Activated CD8-positive, alpha-beta T cell treated with anti-CD3 and anti-CD28 coated beads, Interleukin-2, amount 10 ng/mL, durations not matched to agents 7 days and 5 days (primary cell): Measurements from ENCODE around the gene TMC4. TPM values are rescaled to one million over a fixed set of nuclear protein-coding genes. Genes with fewer than 3 reads are reported as not detected.
A peak's percentile ranks its signal among the peaks of the same experiment; 100 is the strongest.
"Not testable (repeated sequence)": the region's sequence is repeated elsewhere in the genome, so short reads cannot be mapped to it uniquely, and the experiment has no call there.

Source experiments
- ATAC-seq: fragments of 150-1000 bp; cut with Tn5 transposase; one replicate; pipeline ENCODE4 v1.10.0; 2021; ENCODE audit warnings: moderate library complexity
- CTCF ChIA-PET: fragments of 350-600 bp; sonication (Branson Sonifier 250); formaldehyde crosslinking; loops from one replicate; lab custom pipeline; 2021; ENCODE audit warnings: antibody characterized with exemption; lab: Charles Lee
- POLR2A ChIA-PET: fragments of 350-600 bp; sonication (Branson Sonifier 250); formaldehyde crosslinking; loops from one replicate; lab custom pipeline; 2021; ENCODE audit warnings: antibody characterized with exemption; lab: Charles Lee
- DNase-seq: peaks from one replicate; pipeline ENCODE4 v3.0.0-alpha.2; 2020
- H3K27ac Mint-ChIP-seq: one replicate; pipeline ENCODE4 v1.8.0; 2021; ENCODE audit warnings: mild to moderate bottlenecking, mixed read lengths
- H3K27me3 Mint-ChIP-seq: one replicate; pipeline ENCODE4 v1.8.0; 2021; ENCODE audit warnings: low read depth, mixed read lengths
- H3K36me3 Mint-ChIP-seq: one replicate; pipeline ENCODE4 v1.8.0; 2021; ENCODE audit warnings: low read depth, mixed read lengths
- H3K4me1 Mint-ChIP-seq: one replicate; pipeline ENCODE4 v1.8.0; 2021; ENCODE audit warnings: low read depth, mixed read lengths
- H3K4me3 Mint-ChIP-seq: one replicate; pipeline ENCODE4 v1.8.0; 2021; ENCODE audit warnings: mild to moderate bottlenecking, mixed read lengths
- H3K9me3 Mint-ChIP-seq: one replicate; pipeline ENCODE4 v1.8.0; 2022; ENCODE audit warnings: mixed read lengths; ENCODE audit not compliant: insufficient read depth
- total RNA-seq, 2 experiments: library from RNA; stranded (reverse); gene quantifications; one replicate each; pipeline ENCODE4 v1.2.3, GENCODE V29; 2021

TMC4 gene
- total RNA-seq, 2 experiments from 2014 or later, result 0.55 to 0.76 TPM

GRCh38 chr19:54201980-54202379 lies 29.0 kb upstream of the TMC4 start:
- Mint-ChIP-seq H3K9me3 (no peaks in the 10 kb centered on the region), H3K36me3 (peaks cover 64% of the 10 kb centered on the region)
- CTCF ChIA-PET, result interaction anchor here (1.2 to 2.0 kb wide), 2 partner anchors 10 to 11 kb away, joined by 4 read pairs; partner anchors contain the start of gene TSEN34

GRCh38 chr19:54201172-54201701 lies 28.3 kb upstream of the TMC4 start:
- Mint-ChIP-seq H3K36me3 (peaks cover 57% of the 10 kb centered on the region), H3K27me3 (no peaks in the 10 kb centered on the region), H3K9me3 (no peaks in the 10 kb centered on the region), H3K4me3 (peak overlapping the region; percentile 100), H3K27ac (peak overlapping the region; percentile 100), H3K4me1 (peaks cover 62% of the 10 kb centered on the region)
- ChIA-PET CTCF (interaction anchor here (0.8 to 1.2 kb wide), 4 partner anchors 9 to 31 kb away, joined by 3 to 5 read pairs (median 4); partner anchors contain the start of gene MBOAT7), POLR2A (interaction anchor here (0.6 to 4.1 kb wide), 16 partner anchors 9 to 1206 kb away, joined by 3 to 103 read pairs (median 5); partner anchors contain the start of genes CNOT3, LENG1, MBOAT7 and MYADM)
- DNase-seq (no peak), ATAC-seq (peak; percentile 37)

More at GRCh38 chr19:54201980-54202379, 29.0 kb upstream of the TMC4 start:
- H3K27ac Mint-ChIP-seq, result peak overlapping the region; percentile 100
- ATAC-seq (no peak), DNase-seq (no peak)
- POLR2A ChIA-PET, result interaction anchor here (3.9 to 4.1 kb wide), 2 partner anchors 9 to 13 kb away, joined by 41 to 103 read pairs; partner anchors contain the start of genes MBOAT7 and TSEN34
- peaks cover 69% of the 10 kb centered on the region for H3K4me1 Mint-ChIP-seq
- H3K4me3 Mint-ChIP-seq, result peak overlapping the region; percentile 100
- H3K27me3 Mint-ChIP-seq, result no peaks in the 10 kb centered on the region

GRCh38 chr19:54199401-54199800 lies 26.4 kb upstream of the TMC4 start:
- Mint-ChIP-seq H3K27me3 (no peaks in the 10 kb centered on the region), H3K4me1 (peaks cover 44% of the 10 kb centered on the region), H3K9me3 (no peaks in the 10 kb centered on the region), H3K27ac (peak overlapping the region; percentile 72), H3K4me3 (peak overlapping the region; percentile 69), H3K36me3 (peaks cover 45% of the 10 kb centered on the region)
- DNase-seq (no peak), ATAC-seq (no peak)
- ChIA-PET POLR2A (interaction anchor here (3.9 to 4.1 kb wide), 2 partner anchors 10 to 11 kb away, joined by 41 to 103 read pairs; partner anchors contain the start of genes MBOAT7 and TSEN34), CTCF (interaction anchor here (1.0 to 2.0 kb wide), 3 partner anchors 9 to 66 kb away, joined by 3 to 7 read pairs (median 4); partner anchors contain the start of genes MBOAT7 and TSEN34)

DNA sequence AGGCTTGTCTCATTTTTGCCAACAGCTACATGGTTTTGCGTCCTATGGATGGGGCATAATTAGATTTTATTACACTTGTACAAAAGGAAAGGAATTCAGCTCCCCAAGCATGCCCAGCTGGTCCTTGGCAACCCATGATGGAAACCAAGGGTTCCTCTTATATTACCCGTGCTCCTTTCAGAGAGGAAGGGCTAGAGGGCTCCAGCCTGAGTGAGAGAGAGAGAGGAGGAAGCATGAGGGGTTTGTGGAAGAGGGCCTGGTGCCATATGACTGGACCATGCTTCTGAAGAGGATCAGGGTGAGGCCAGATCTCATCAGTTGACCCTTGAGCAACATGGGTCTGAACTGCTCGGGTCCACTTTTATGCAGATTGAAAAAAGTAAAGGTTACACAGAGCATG lies 24.2 kb upstream of the TMC4 start:
- DNase-seq (no peak), ATAC-seq (no peak)
- POLR2A ChIA-PET, result no interaction called here
- Mint-ChIP-seq H3K36me3 (peaks cover 32% of the 10 kb centered on the region), H3K4me3 (no peak overlapping the region), H3K27me3 (no peaks in the 10 kb centered on the region), H3K4me1 (peaks cover 32% of the 10 kb centered on the region), H3K27ac (no peak overlapping the region), H3K9me3 (no peaks in the 10 kb centered on the region)
- CTCF ChIA-PET, result no interaction called here

DNA sequence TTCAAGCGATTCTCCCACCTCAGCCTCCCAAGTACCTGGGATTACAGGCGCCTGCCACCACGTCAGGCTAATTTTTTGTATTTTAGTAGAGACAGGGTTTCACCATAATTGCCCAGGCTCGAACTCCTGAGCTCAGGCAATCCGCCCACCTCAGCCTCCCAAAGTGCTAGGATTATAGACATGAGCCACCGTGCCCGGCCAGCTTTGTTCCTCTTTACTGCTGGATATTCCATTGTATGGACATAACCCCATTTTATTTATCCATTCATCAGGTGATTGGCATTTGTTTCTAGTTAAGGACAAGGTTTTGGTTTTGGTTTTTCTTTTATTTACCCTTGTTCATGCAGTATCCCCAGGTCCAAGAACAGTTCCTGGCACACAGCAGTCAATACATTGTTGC lies 23.6 kb upstream of the TMC4 start:
- ATAC-seq, result no peak
- DNase-seq, result no peak
- Mint-ChIP-seq H3K4me1 (peaks cover 32% of the 10 kb centered on the region), H3K9me3 (no peaks in the 10 kb centered on the region), H3K4me3 (no peak overlapping the region), H3K27ac (no peak overlapping the region), H3K27me3 (no peaks in the 10 kb centered on the region), H3K36me3 (peaks cover 26% of the 10 kb centered on the region)
- CTCF ChIA-PET, result no interaction called here
- POLR2A ChIA-PET, result no interaction called here

DNA sequence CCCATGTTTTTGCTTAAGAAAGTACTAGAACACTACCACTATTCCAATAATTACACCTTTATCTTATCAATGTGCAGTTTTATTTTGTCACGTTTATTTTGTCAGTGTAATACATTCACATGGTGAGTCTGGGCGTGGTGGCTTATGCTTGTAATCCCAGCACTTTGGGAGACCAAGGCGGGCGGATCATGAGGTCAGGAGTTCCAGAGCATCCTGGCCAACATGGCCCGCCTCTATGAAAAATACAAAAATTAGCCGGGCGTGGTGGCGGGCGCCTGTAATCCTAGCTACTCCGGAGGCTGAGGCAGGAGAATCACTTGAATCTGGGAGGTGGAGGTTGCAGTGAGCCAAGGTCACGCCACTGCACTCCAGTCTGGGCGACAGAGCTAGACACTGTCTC lies 21.5 kb upstream of the TMC4 start:
- H3K27ac Mint-ChIP-seq, CTCF ChIA-PET, H3K4me3 Mint-ChIP-seq, DNase-seq, ATAC-seq, H3K27me3 Mint-ChIP-seq, H3K9me3 Mint-ChIP-seq: not testable (repeated sequence)
- POLR2A ChIA-PET, result interaction anchor here (0.6 kb wide), 2 partner anchors 12 to 79 kb away, joined by 3 to 4 read pairs; partner anchors contain the start of genes PRPF31 and TFPT
- Mint-ChIP-seq H3K36me3 (peaks cover 16% of the 10 kb centered on the region), H3K4me1 (peaks cover 23% of the 10 kb centered on the region)

GRCh38 chr19:54193011-54193410 lies 20.1 kb upstream of the TMC4 start:
- Mint-ChIP-seq H3K4me1 (peaks cover 26% of the 10 kb centered on the region), H3K9me3 (no peaks in the 10 kb centered on the region), H3K27me3 (no peaks in the 10 kb centered on the region), H3K27ac (no peak overlapping the region), H3K4me3 (no peak overlapping the region), H3K36me3 (peaks cover 16% of the 10 kb centered on the region)
- CTCF ChIA-PET, result no interaction called here
- POLR2A ChIA-PET, result interaction anchor here (7.5 kb wide), 1 partner anchor 8 kb away, joined by 103 read pairs; the partner anchor contains the start of gene RPS9
- no peak for DNase-seq
- no peak for ATAC-seq

- no peaks in the 10 kb centered on the region for H3K9me3 Mint-ChIP-seq
- peak overlapping the region; percentile 82 for H3K4me3 Mint-ChIP-seq
- H3K4me1 Mint-ChIP-seq, result peaks cover 37% of the 10 kb centered on the region
- DNase-seq, result no peak
- peak overlapping the region; percentile 81 for H3K27ac Mint-ChIP-seq
- H3K27me3 Mint-ChIP-seq, result no peaks in the 10 kb centered on the region
- CTCF ChIA-PET, result interaction anchor here (0.7 to 2.1 kb wide), 6 partner anchors 9 to 74 kb away, joined by 3 to 6 read pairs (median 4); no protein-coding TSS in a partner anchor
- no peak for ATAC-seq
- POLR2A ChIA-PET, result interaction anchor here (0.7 to 7.5 kb wide), 5 partner anchors 9 to 196 kb away, joined by 3 to 103 read pairs (median 4); partner anchors contain the start of gene RPS9
- peaks cover 21% of the 10 kb centered on the region for H3K36me3 Mint-ChIP-seq
Measured at GRCh38 chr19:54191811-54192453, 19.0 kb upstream of the TMC4 start.

GRCh38 chr19:54191011-54191810 lies 18.3 kb upstream of the TMC4 start, which contains the start of gene TSEN34:
Gene TSEN34, plus strand, starts transcription at chr19:54191308. Its CDS starts 57 bp downstream, at chr19:54191365.
- peak; percentile 90 for DNase-seq
- peak within 1 kb of the TSS; percentile 82 for H3K4me3 Mint-ChIP-seq
- ChIA-PET CTCF (interaction anchor here (0.7 to 2.1 kb wide), 12 partner anchors 9 to 197 kb away, joined by 3 to 6 read pairs (median 3); partner anchors contain the start of gene LENG1), POLR2A (interaction anchor here (0.7 to 7.5 kb wide), 5 partner anchors 10 to 197 kb away, joined by 3 to 103 read pairs (median 4); partner anchors contain the start of gene RPS9)
- H3K36me3 Mint-ChIP-seq, result peaks cover 27% of the 10 kb centered on the region
- H3K27me3 Mint-ChIP-seq, result no peaks in the 10 kb centered on the region
- H3K27ac Mint-ChIP-seq, result peak within 1 kb of the TSS; percentile 98
- H3K4me1 Mint-ChIP-seq, result peaks cover 39% of the 10 kb centered on the region
- peak; percentile 31 for ATAC-seq
- H3K9me3 Mint-ChIP-seq, result no peaks in the 10 kb centered on the region

DNA sequence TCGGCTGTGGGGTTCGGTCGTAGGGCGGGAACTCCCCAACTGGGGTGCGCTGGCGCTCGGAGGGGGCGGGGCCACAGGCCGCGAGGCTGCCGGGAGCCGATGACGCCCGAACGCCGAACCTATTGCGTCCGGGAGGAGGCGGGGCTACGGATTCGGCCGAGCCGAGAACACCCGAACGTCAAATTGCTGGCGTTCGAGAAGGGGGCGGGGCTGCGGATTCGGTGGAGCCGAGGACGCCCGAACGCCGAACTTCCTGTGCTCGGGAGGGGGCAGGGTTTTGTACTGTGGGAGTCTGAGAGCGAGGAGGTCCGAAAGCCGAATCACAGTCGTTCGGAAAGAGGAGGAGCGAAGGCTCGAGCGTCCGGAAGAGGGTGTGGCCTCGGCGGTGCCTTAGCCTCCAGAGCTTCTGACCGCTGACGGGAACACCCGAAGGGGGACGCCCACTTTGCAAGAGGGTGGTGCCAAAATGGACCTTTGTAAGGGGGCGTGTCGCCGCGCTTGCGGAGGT lies 17.6 kb upstream of the TMC4 start:
- H3K9me3 Mint-ChIP-seq, result no peaks in the 10 kb centered on the region
- no peaks in the 10 kb centered on the region for H3K27me3 Mint-ChIP-seq
- peaks cover 39% of the 10 kb centered on the region for H3K4me1 Mint-ChIP-seq
- peak; percentile 69 for ATAC-seq
- ChIA-PET POLR2A (interaction anchor here (1.1 to 7.5 kb wide), 2 partner anchors 11 to 314 kb away, joined by 3 to 103 read pairs; partner anchors contain the start of gene RPS9), CTCF (interaction anchor here (0.8 to 2.1 kb wide), 9 partner anchors 9 to 198 kb away, joined by 3 to 6 read pairs (median 3); partner anchors contain the start of gene LENG1)
- peaks cover 27% of the 10 kb centered on the region for H3K36me3 Mint-ChIP-seq
- H3K4me3 Mint-ChIP-seq, result peak overlapping the region; percentile 82
- H3K27ac Mint-ChIP-seq, result peak overlapping the region; percentile 98
- DNase-seq, result peak; percentile 100
